ENCODE measurements around the gene ZDHHC7.

ZDHHC7 gene

GRCh38 chr16:85002608-85003007 is 8.7 kb downstream of the ZDHHC7 start:
- TF ChIP-seq CTCF (IDR thresholded peaks at IDR 0.05; ENCODE audit: low read depth, low read length), result no peak
- no peak for DNase-seq (ENCODE audit: extremely low read depth, low read depth)

GRCh38 chr16:85002099-85002541 is 9.2 kb downstream of the ZDHHC7 start:
- TF ChIP-seq CTCF (IDR thresholded peaks at IDR 0.05; ENCODE audit: low read depth, low read length), result no peak
- DNase-seq (ENCODE audit: extremely low read depth, low read depth), result no peak

GRCh38 chr16:84999857-85000480 is 11.4 kb downstream of the ZDHHC7 start:
- no peak for TF ChIP-seq CTCF (IDR thresholded peaks at IDR 0.05; ENCODE audit: low read depth, low read length)
- no peak for DNase-seq (ENCODE audit: extremely low read depth, low read depth)

GRCh38 chr16:84999200-84999599 is 12.1 kb downstream of the ZDHHC7 start:
- TF ChIP-seq CTCF (IDR thresholded peaks at IDR 0.05; ENCODE audit: low read depth, low read length), result no peak
- no peak for DNase-seq (ENCODE audit: extremely low read depth, low read depth)

- DNase-seq (ENCODE audit: extremely low read depth, low read depth), result no peak
- no peak for TF ChIP-seq CTCF (IDR thresholded peaks at IDR 0.05; ENCODE audit: low read depth, low read length)
Observed at GRCh38 chr16:84996365-84996764, 15.0 kb downstream of the ZDHHC7 start.

- no peak for TF ChIP-seq CTCF (IDR thresholded peaks at IDR 0.05; ENCODE audit: low read depth, low read length)
- no peak for DNase-seq (ENCODE audit: extremely low read depth, low read depth)
Observed at GRCh38 chr16:84995663-84996062, 15.7 kb downstream of the ZDHHC7 start.

GRCh38 chr16:84993926-84994325 is 17.4 kb downstream of the ZDHHC7 start:
- no peak for DNase-seq (ENCODE audit: extremely low read depth, low read depth)
- TF ChIP-seq CTCF (IDR thresholded peaks at IDR 0.05; ENCODE audit: low read depth, low read length), result no peak
